Measurements from ENCODE around the gene PRR16. TPM values are rescaled to one million over a fixed set of nuclear protein-coding genes. Genes with fewer than 3 reads are reported as not detected.
"Not testable (repeated sequence)": the region's sequence is repeated elsewhere in the genome, so short reads cannot be mapped to it uniquely, and the experiment has no call there.

The PRR16 gene
- 1 to 10 TPM; 1.7 to 5.2 (median 3.7) TPM for total RNA-seq

GRCh38 chr5:120463991-120464626 lies at the start of gene PRR16:
Gene PRR16 (plus strand): TSS chr5:120464300.
- TF ChIP-seq, protein P1, sequence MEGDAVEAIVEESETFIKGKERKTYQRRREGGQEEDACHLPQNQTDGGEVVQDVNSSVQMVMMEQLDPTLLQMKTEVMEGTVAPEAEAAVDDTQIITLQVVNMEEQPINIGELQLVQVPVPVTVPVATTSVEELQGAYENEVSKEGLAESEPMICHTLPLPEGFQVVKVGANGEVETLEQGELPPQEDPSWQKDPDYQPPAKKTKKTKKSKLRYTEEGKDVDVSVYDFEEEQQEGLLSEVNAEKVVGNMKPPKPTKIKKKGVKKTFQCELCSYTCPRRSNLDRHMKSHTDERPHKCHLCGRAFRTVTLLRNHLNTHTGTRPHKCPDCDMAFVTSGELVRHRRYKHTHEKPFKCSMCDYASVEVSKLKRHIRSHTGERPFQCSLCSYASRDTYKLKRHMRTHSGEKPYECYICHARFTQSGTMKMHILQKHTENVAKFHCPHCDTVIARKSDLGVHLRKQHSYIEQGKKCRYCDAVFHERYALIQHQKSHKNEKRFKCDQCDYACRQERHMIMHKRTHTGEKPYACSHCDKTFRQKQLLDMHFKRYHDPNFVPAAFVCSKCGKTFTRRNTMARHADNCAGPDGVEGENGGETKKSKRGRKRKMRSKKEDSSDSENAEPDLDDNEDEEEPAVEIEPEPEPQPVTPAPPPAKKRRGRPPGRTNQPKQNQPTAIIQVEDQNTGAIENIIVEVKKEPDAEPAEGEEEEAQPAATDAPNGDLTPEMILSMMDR (IDR thresholded peaks at IDR 0.05), result peak in 4 of 6 experiments; percentile 32 to 66 (median 50)
- TF ChIP-seq EP300 (IDR thresholded peaks at IDR 0.05) (no peak), POLR2AphosphoS5 (IDR thresholded peaks at IDR 0.05) (no peak), POLR2A (IDR thresholded peaks at IDR 0.05) (peak in 1 of 4 donors; percentile 34)
- Histone ChIP-seq H3K27ac (peak within 1 kb of the TSS; percentile 16 to 79 (median 76)), H3K4me3 (peak within 1 kb of the TSS; percentile 44 to 61 (median 50)), H3K9me3 (no peaks in the 10 kb centered on the region), H3K4me1 (peaks cover 8 to 20% (median 12%) of the 10 kb centered on the region in 4 donors), H3K36me3 (no peaks in the 10 kb centered on the region), H3K27me3 (peaks cover 0 to 9% (median 2%) of the 10 kb centered on the region in 4 donors)
- ATAC-seq (ENCODE audit: low FRiP score in 2 of 2) (peak; percentile 81 to 90), DNase-seq (peak; percentile 41 to 90)
- WGBS, 2 donors, result 1 to 2% methylated on average over 8 to 9 of the region's 62 CpGs

DNA sequence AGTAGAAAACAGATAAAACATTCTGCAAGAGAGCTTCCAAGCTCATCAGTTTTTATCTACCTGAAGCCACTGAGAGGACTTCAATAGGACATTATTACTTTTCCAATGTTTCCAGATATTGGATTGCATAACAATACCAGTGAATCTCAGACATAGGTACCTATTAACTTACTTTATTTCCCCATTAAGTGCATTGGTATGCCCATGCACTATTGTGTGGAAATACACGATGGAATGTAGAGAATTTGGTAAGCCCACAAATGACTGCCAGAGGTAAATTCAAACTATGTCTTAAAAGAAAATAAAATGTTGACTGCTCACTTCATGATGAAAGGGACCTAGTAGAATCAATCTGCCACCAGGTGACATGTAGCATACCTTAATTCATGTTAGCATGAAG lies 48.1 kb upstream of the PRR16 start:
- Histone ChIP-seq H3K27ac (no peak overlapping the region), H3K9me3 (no peaks in the 10 kb centered on the region), H3K36me3 (no peaks in the 10 kb centered on the region), H3K27me3 (no peaks in the 10 kb centered on the region), H3K4me1 (no peaks in the 10 kb centered on the region), H3K4me3 (no peak overlapping the region)
- 87 to 91% methylated on average over 1 of the region's 1 CpG for WGBS, 2 donors
- ATAC-seq (ENCODE audit: low FRiP score in 2 of 2) (no peak), DNase-seq (no peak)
- TF ChIP-seq POLR2A (IDR thresholded peaks at IDR 0.05) (no peak), EP300 (IDR thresholded peaks at IDR 0.05) (no peak), POLR2AphosphoS5 (IDR thresholded peaks at IDR 0.05) (no peak)
- TF ChIP-seq, protein P1 (IDR thresholded peaks at IDR 0.05), result no peak

GRCh38 chr5:120419127-120419526 lies 45.0 kb upstream of the PRR16 start:
- H3K27me3 ChIP-seq, result no peaks in the 10 kb centered on the region
- ATAC-seq (ENCODE audit: low FRiP score in 2 of 2) (no peak), DNase-seq (no peak)
- TF ChIP-seq, protein P1 (IDR thresholded peaks at IDR 0.05), result no peak
- TF ChIP-seq POLR2A (IDR thresholded peaks at IDR 0.05) (no peak), POLR2AphosphoS5 (IDR thresholded peaks at IDR 0.05) (no peak), EP300 (IDR thresholded peaks at IDR 0.05) (no peak)
- WGBS, 2 donors, result 70 to 72% methylated on average over 3 of the region's 3 CpGs
- no peak overlapping the region for H3K27ac ChIP-seq
- H3K9me3 ChIP-seq, result no peaks in the 10 kb centered on the region
- no peak overlapping the region for H3K4me3 ChIP-seq
- H3K4me1 ChIP-seq, result no peaks in the 10 kb centered on the region
- H3K36me3 ChIP-seq, result no peaks in the 10 kb centered on the region

GRCh38 chr5:120426633-120427275 lies 37.3 kb upstream of the PRR16 start:
- ATAC-seq (ENCODE audit: low FRiP score in 2 of 2); H3K36me3 ChIP-seq; H3K27ac ChIP-seq; H3K27me3 ChIP-seq; H3K4me1 ChIP-seq; H3K9me3 ChIP-seq; H3K4me3 ChIP-seq: not testable (repeated sequence)
- WGBS, 2 donors, result 94 to 96% methylated on average over 19 to 25 of the region's 25 CpGs
- peak in 1 of 2 donors; percentile 34 for DNase-seq

GRCh38 chr5:120430572-120430971 lies 33.5 kb upstream of the PRR16 start:
- TF ChIP-seq, protein P1 (IDR thresholded peaks at IDR 0.05), result no peak
- no peaks in the 10 kb centered on the region for H3K27me3 ChIP-seq
- H3K9me3 ChIP-seq, result peaks cover 0 to 9% (median 2%) of the 10 kb centered on the region in 4 donors
- no peak for DNase-seq
- no peak for ATAC-seq (ENCODE audit: low FRiP score in 2 of 2)
- H3K4me1 ChIP-seq, result no peaks in the 10 kb centered on the region
- no peak overlapping the region for H3K27ac ChIP-seq
- no peak overlapping the region for H3K4me3 ChIP-seq
- no peaks in the 10 kb centered on the region for H3K36me3 ChIP-seq
